T-helper 1 cell (primary cell): Measurements from ENCODE around the gene TCAP.
"Not testable (repeated sequence)": the region's sequence is repeated elsewhere in the genome, so short reads cannot be mapped to it uniquely, and the experiment has no call there.

ENCODE experiments used
- DNase-seq, 5 donors: peaks; one replicate each; pipeline ENCODE4 v3.0.0-alpha.2; 2012 to 2020

Gene TCAP

GRCh38 chr17:39684369-39685192, 19.4 kb downstream of the TCAP start:
- DNase-seq, result no peak

DNA sequence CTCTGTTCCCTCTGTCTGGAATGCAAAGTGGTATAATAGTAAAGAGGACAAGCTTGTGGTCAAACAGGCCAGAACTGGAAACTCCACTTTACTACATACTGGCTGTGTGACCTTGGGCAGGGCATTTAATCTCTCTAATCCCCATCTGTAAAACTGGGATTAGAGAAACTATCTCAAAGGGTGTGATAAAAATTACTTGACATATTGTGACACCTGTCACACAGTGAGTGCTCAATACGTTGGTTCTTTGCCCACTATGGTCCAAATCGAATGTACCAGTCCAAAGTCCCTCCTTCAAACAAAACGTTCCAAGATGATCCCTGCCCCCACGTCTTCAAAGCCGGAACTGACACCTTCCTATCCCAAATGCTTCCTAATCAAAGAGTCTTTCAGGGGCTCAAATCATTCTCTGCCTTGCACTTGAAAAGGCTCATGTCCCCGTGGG, 22.0 kb downstream of the TCAP start:
- no peak for DNase-seq

DNA sequence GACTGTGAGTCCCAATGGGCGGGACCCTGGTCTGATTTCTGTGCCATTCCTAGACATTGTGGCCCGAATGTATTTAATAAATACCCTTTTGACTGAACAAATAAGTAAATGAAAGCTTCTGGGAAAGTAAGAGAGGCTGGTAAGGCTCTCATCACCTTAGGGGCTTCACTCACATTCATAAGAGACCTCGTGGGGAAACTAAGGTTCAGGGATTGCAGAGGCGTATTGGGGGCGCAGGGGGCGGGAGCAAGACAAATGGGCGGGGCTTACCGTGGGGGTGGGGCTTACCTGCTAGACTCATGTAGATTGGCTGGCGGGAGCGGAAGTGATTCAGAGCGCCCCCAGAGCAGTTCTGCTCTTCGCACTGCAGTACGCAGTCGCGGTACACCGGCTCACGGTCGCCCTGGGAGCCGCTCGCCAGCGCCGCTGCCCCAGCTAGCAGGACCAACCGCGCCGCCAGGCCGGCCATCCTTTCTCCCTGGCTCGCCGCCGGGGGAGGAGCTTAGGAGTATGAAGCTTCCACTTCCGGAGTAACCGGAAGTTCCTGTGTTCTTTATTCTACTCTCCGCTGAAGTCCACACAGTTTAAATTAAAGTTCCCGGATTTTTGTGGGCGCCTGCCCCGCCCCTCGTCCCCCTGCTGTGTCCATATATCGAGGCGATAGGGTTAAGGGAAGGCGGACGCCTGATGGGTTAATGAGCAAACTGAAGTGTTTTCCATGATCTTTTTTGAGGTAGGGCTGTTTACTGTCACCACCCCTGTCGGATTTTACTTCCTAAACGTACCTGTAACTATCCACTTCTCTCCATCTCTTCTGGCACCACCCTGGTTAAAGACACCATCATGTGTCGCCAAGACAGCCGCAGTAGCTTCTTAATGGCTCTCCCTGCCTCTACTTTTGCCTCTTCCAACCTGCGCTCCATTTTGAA, 22.7 kb downstream of the TCAP start, which contains the start of gene PGAP3:
PGAP3 (minus strand) TSS at position 512 of the 929 bp plus-strand sequence; CDS start at position 469, 43 bp downstream.
- peak; percentile 58 to 90 (median 68) for DNase-seq

- no peak for DNase-seq
Observed at GRCh38 chr17:39688475-39688835, 23.3 kb downstream of the TCAP start.

DNA sequence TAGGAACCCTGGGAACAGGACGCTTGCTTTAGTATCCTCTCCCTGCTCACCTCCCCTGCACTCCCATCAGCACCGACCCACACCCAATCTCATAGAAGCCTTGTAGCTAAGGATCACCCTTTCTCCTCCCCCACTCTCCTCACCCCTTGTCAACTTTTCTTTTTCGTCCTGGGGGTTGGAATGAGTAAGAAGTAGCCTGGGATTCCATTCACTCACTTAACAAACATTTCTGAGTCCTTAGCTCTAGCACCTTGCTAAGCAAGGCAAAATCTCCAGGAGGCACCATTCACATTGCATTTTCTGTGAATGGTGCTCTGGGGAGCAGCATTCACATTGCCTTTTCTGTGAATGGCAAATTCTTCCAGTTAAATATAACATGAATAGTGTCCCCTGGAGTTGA, 23.8 kb downstream of the TCAP start:
- no peak for DNase-seq

GRCh38 chr17:39694593-39694992, 29.4 kb downstream of the TCAP start:
- DNase-seq, result no peak

- DNase-seq, result no peak
Observed at GRCh38 chr17:39695089-39695474, 29.9 kb downstream of the TCAP start.

DNA sequence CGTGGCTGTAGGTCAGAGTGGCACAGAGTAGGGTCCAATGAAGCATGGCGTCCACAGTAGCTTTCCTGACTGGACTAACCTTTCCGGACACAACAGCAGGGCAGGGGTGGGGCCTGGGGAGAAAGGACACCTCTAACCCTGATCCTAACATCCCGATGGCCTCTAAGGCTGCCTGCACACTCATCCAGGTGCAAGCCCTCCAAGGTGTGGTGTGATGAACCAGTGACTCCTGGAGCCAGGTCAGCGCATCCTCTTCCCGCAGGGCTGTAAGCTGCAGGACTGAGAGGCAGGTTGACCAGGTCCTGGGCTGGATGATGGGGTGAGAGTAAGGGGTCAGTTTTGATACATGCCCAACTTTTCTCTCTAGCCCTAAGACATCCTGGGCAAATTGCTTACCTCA, 31.6 kb downstream of the TCAP start:
- no peak for DNase-seq

GRCh38 chr17:39697961-39698360, 32.8 kb downstream of the TCAP start:
- no peak for DNase-seq

- DNase-seq, result not testable (repeated sequence)
Observed at GRCh38 chr17:39699157-39699817, 34.1 kb downstream of the TCAP start.

DNA sequence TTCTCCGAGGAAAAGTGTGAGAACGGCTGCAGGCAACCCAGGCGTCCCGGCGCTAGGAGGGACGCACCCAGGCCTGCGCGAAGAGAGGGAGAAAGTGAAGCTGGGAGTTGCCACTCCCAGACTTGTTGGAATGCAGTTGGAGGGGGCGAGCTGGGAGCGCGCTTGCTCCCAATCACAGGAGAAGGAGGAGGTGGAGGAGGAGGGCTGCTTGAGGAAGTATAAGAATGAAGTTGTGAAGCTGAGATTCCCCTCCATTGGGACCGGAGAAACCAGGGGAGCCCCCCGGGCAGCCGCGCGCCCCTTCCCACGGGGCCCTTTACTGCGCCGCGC, 34.6 kb downstream of the TCAP start, which contains the start of gene ERBB2:
ERBB2 (plus strand) TSS at position 247 of the 330 bp plus-strand sequence. CDS start 175 bp downstream, outside the sequence.
- DNase-seq, result no peak

DNA sequence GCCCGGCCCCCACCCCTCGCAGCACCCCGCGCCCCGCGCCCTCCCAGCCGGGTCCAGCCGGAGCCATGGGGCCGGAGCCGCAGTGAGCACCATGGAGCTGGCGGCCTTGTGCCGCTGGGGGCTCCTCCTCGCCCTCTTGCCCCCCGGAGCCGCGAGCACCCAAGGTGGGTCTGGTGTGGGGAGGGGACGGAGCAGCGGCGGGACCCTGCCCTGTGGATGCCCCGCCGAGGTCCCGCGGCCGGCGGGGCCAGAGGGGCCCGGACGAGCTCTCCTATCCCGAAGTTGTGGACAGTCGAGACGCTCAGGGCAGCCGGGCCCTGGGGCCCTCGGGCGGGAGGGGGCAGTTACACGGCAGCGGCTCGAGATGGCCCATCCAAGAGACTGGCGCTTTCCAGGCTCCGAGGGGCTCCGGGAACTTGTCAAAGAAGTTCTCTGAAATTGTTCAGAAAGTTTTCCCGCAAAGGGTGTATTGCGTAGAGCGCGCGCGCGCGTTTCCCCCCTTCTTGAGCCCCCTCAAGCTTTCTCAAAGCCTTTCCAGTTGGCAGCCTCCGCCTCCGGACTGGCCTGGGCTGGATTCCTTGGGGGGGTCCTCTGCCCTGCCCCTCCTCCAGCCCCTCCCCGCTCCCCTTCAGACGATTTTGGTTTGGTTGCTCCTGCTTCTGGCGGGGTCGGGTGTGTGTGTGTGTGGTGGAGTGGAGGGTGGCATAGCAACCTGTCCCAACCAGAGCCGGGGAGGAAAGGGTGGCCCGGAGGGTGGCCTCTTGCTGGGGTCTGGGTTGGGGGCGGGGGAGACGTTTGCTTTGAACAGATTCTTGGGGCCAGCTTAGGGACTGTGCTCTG, 35.2 kb downstream of the TCAP start:
- DNase-seq, result no peak

DNA sequence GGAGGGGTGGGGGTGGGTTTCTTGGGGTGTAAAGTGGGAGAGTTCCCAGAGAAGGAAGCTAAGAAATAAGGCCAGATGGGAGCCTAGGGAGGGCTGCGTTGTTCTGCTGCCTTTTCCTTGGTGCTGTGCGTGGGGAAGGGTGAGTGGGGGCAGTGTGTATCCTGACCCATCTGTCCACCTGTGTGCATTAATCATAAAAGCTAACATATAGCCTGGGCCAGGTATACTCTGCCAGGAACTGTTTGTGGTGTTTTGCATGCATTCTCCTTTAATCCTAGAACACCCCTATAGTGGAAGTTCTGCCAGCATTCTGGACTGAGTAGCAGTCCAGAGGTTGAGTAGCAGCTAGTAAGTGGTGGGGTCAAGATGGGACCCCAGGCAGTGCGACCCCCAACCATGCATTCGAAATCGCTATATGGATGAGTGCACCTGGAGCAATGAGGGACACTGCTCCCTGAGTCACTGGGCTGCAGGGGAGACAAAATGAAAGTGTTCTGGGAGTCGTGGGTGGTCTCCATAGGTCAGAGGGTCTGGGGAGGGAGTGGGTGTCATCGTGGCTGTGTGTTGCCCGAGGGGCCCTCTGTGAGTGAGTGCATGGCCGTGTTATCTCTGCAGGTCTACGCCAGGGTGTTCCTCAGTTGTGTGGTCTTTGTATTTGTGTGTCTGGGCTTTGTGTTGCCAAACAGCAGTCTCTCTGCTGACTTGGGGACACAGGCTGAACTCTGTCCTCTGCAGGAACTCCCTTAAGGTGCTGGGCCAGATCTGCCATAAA, 36.0 kb downstream of the TCAP start:
- no peak for DNase-seq

- DNase-seq, result no peak
Observed at GRCh38 chr17:39701784-39702422, 36.8 kb downstream of the TCAP start.

GRCh38 chr17:39702901-39703893, 38.0 kb downstream of the TCAP start:
- no peak for DNase-seq

DNA sequence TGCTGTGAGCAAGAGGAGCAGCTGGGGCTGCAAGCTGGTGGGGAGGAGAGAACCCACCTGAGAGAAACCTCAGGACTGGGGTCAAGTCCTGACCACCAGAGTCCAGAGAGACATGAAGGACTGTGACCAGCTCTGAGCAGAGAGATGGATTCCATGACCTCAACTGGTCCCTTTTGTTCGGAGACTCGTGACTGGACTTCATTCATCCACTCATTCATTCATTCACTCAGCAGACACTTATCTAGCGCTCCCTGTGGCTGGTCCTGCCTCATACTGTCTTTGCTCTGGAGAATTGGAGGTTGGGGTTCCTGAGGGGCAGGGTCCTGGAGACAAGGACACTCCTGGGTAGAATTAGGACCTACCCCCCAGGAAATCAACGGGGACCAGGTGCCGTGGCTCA, 38.8 kb downstream of the TCAP start:
- DNase-seq, result no peak

GRCh38 chr17:39704821-39705551, 39.8 kb downstream of the TCAP start:
- no peak for DNase-seq

DNA sequence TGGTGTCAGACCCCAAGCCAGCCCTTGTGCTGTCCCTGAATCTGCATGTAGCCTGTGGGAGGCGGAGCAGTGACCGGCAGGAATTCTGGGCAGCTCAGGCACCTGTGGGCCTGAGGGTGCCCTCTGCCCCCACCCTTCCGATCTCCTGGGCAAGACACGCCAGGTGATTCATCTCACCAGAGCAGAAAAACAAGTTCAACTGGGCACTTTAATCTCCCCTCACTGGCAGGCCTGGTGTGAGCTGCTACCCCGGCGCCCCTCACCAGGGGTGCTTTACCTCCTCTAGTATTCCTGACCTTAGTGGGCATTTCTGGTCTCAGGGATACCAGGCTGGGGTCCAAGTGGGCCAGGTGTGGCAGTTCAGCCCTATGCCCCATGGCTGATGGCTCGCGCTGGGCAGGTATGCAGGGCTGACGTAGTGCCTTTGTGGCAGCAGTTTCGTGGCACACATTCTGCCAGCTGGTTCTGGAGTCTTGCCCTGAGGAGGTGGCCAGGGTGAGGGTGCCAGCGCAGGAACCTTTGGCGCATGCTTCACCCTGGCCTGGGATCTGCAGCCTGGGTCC, 40.7 kb downstream of the TCAP start:
- DNase-seq, result no peak
